GM19397 (cell line): ENCODE measurements around the gene SH3BP2.

Experiments
- ATAC-seq: cut with Tn5 transposase; IDR thresholded peaks from one replicate; pipeline ENCODE4 v1.9.1; 2021; ENCODE audit warnings: mild to moderate bottlenecking, moderate library complexity; ENCODE audit not compliant: unreplicated experiment

Gene SH3BP2

GRCh38 chr4:2830632-2831610 lies 38.0 kb downstream of the SH3BP2 start:
- ATAC-seq, result no peak

DNA sequence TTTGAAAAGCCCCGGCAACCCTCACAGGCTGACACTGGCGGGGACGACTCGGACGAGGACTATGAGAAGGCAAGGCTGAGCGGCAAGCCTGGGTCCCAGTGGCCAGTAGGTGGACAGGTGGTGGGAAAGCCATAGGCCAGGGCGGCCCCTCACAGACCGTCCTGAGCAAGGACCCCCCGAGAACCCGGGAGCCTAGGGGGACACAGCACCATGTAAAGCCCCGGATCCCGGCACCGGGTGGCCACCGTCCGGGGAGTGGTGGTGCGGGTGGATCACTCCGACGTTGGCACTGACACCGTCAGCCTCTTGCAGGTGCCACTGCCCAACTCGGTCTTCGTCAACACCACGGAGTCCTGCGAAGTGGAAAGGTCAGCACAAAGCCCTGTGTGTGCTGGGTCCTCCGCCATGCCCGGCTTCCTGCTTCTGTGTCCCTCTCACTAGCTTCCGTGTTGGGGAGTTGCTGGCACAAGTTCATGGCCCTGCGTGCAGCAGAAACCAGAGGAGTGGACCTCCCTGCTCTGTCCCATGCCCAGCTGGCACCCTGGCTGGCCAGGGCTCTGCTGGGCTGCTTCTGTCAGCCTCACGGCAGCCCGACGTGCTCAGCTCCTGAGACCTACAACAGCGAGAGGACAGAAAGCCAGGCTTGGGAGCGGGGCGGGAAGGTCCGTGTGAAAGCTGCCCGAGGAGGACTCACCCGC lies 38.9 kb downstream of the SH3BP2 start:
- no peak for ATAC-seq

DNA sequence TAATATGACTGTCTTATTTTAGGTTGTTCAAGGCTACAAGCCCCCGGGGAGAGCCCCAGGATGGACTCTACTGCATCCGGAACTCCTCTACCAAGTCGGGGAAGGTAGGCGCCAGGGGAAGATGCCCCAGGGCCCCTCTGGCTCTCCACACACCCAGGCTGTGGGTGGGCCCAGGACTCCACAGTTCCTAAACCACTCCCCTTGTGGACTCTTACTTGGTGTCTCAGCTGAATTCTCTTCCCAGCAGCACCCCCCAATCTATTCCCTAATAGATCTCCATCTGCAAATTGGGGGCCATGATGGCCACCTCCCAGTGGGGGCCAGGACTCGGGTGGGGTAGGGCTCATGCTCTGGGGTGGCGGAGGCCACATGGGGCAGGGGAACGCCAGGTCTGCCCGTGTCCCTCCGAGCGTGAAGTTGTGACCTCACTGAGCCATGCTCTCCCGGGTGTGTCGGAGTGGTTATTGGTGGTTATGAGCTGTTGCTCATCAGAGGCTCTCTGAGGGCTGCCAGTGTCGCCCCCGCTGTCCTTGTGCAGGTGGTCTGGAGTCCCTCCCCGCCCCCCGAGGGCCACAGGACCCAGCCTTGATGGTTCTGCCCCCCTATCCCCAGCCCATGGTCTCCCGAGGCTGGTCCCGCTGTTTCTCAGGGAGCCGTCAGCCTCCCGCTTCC lies 39.6 kb downstream of the SH3BP2 start:
- ATAC-seq, result peak; percentile 62

GRCh38 chr4:2832981-2833670 lies 40.2 kb downstream of the SH3BP2 start:
- no peak for ATAC-seq

DNA sequence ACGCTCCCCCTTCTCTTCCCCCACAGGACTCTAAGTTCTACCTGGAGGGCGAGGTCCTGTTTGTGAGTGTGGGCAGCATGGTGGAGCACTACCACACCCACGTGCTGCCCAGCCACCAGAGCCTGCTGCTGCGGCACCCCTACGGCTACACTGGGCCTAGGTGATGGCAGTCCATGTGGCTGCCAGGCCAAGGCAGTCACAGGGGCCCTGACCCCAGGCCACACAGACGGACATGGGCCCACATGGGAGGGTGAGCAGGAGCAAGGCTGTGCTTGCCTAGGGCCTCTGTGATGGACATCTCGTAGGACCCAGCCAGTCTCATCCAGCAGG lies 40.8 kb downstream of the SH3BP2 start:
- no peak for ATAC-seq

DNA sequence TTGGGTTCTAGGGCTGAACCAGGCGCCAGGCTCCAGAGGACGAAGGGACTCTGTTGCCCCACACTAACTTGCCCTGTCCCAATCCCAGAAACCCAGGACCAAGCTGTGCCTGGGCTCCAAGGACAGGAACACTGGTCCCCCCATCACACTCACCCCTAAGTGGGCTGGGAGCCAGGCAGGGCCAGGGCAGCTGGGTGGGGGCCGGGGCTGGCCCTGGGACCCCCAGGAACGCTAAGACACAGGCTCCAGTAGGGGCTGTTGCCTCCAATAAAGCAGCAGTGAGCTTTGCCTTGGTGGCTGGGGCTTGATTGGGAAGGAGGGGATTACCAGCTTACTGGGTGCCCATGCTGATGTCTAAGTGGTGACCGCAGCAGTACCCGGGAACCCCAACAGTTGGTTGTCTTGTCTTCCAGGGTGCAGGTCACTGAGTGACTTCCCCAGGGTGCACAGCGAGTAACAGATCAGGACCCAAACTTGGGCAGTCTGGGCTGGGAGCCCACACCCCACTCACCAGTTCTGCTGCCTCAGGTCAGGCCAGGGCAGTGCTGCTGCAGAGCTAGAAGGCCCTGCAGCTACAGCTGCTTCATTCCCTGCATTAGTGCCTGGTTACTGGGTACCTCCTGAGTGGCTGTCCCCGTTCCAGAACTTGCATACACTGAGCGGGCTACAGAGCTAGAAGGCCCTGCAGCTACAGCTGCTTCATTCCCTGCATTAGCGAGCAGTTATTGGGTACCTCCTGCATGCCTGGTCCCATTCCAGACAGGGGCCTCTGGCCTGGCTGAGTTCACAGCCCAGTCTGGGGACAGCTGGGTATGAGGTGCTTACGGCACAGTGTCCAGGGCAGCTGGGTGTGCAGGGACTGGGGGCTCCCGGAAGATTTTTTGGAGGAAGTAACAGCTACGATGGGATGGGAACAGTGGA lies 41.4 kb downstream of the SH3BP2 start:
- no peak for ATAC-seq

GRCh38 chr4:2835978-2836377 lies 43.1 kb downstream of the SH3BP2 start:
- no peak for ATAC-seq

GRCh38 chr4:2836391-2836859 lies 43.5 kb downstream of the SH3BP2 start:
- no peak for ATAC-seq

DNA sequence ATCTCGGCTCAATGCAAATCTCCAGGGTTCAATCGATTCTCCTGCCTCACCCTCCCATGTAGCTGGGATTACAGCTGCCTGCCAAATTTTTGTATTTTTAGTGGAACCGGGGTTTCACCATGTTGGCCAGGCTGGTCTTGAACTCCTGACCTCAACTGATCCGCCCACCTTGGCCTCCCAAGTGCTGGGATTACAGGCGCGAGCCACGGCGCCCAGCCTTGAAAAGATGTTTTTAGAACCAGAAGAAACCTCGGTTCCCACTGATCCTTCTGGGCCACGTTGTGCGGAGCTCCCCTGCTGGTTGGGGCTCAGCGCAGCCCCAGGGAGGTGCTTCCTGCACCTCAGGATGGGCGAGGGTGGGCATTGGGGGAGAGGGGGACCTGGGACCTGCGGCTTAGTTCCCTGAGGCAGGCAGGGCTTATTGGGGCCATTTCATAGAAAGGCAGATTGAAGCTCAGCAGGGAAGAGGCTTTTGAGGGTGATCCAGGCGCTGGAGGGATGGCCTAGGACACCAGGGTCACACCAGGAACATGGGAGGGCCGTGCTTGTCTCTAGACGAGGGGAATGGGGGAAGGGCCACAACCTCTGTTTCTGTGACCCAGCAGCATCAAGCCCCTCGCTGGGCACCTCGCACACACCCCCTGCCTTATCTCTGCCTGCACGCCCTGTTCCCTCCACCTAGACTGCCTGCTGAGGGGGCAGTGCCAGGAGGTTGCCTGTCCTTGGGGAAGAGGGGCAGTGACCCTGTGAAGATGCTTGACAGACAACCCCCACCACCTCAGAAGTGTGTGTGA lies 44.4 kb downstream of the SH3BP2 start:
- ATAC-seq, result no peak

DNA sequence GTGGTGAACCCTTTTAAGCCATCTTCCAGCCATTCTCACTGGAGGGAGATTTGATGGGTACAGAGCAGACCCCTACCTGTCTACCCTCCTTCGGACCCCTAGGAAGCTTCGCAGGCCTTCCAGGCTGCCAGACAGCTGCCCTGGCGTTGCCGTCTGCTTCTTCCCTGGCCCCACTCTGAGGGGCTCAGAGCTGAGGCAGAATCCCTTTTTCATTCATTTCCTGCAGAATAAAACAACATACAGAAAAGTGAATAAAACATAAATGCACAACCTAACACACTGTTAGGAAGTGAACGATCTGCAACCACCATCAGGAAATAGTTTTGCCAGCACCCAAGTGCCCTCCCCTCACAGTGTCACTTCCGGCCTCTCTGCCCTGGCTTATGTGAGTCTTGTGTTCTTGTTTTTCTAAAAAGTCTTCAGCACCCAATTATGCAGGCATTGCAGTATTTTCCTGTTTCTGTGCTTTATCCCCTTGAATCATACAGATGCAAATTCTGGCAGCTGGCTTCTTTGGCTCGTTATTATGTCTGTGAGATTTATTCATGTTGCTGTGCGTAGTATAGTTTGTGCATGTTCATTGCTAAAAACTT lies 45.1 kb downstream of the SH3BP2 start:
- ATAC-seq, result no peak

GRCh38 chr4:2839060-2839459 lies 46.2 kb downstream of the SH3BP2 start:
- no peak for ATAC-seq

- no peak for ATAC-seq
Measured at GRCh38 chr4:2842687-2843262, 49.9 kb downstream of the SH3BP2 start.

- ATAC-seq, result peak; percentile 87
Measured at GRCh38 chr4:2843263-2843940, 50.5 kb downstream of the SH3BP2 start, which contains the start of gene ADD1. Gene ADD1, plus strand, starts transcription at chr4:2843844. Its CDS starts 32,072 bp downstream, at chr4:2875916.

DNA sequence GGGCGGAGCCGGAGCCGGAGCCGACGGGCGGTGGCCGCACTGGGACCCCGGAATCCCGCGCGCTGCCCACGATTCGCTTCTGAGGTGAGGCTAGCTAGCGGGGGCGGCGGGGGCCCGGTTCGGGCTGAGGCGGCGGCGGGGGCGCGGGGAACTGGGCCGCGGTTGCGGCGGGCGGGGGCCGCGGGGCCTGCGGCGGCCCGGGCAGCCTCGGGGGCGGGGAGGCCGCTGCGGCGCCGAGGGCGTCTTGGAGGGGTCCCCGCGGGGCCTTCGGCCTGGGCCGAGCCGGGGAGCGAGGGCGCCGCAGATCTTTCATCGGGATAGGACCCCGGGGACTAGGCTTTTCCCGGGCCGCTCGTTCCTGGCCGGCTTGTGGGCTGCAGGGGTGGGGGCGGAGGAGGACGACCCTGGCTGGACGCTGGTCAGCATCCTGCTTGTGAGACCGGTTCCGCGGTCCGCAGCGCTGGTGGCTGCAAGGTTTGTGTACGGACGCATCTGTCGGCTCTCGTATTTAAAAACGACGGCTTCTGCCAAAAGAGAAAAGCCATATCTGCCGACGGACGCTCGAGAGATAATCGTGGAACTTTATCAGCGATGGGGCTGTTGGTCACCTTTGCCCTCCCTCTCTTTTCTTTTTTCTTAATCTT lies 51.2 kb downstream of the SH3BP2 start:
- peak; percentile 20 for ATAC-seq

DNA sequence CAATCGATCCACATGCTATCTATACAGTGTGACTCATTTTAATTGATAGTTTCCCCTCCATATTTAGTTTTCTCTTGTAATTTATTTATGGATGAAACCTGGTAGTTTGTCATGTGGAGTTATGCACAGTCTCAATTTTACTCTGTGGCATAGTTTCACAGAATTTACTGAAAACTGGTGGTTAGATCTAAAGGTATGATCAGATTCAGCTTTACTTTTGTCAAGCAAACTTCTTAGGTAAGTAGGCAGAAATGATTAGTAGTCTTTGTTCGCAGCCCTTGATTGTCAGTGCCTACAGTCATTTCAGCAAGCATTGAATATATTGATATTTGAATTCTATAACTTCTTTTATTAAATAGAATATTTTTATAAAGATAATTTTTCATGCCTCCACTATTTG lies 53.3 kb downstream of the SH3BP2 start:
- no peak for ATAC-seq

DNA sequence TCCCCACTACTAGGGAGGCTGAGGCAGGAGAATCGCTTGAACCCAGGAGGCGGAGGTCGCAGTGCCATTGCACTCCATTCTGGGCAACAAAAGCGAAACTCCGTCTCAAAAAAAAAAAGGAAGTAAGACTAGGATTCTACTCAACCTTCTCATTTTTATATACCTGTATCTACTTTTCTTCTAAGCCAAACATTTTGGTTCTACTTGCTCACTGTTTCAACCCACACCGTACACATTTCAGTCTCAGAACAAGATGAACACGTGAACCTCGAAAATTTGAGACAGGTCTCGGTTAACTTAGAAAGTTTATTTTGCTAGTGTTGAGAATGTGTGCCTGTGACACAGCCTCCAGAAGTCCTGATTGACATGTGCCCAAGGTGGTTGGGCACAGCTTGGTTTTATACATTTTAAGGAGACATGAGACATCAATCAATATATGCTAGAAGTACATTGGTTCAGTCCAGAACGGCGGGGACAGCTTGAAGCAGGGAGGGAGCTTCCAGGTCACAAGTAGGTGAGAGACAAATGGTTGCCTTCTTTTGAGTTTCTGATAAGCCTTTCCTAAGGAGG lies 54.5 kb downstream of the SH3BP2 start:
- ATAC-seq, result no peak

- no peak for ATAC-seq
Measured at GRCh38 chr4:2848449-2848848, 55.6 kb downstream of the SH3BP2 start.
